ENCODE results near the gene DCT.
"Not testable (repeated sequence)": the region's sequence is repeated elsewhere in the genome, so short reads cannot be mapped to it uniquely, and the experiment has no call there.

Gene DCT

GRCh38 chr13:94479616-94480015, at the start of gene DCT:
Gene DCT, minus strand, starts transcription at chr13:94479682. Its CDS starts 427 bp downstream, at chr13:94479255.
- no peak for DNase-seq

- not testable (repeated sequence) for DNase-seq
Observed at GRCh38 chr13:94526956-94527355, 47.5 kb upstream of the DCT start.

- no peak for DNase-seq
Observed at GRCh38 chr13:94525781-94526180, 46.3 kb upstream of the DCT start.

- DNase-seq, result no peak
Observed at GRCh38 chr13:94524407-94524806, 44.9 kb upstream of the DCT start.

GRCh38 chr13:94520001-94520400, 40.5 kb upstream of the DCT start:
- no peak for DNase-seq

- no peak for DNase-seq
Observed at GRCh38 chr13:94516456-94516855, 37.0 kb upstream of the DCT start.

GRCh38 chr13:94515911-94516310, 36.4 kb upstream of the DCT start:
- DNase-seq, result no peak

- peak in 1 of 3 donors; percentile 23 for DNase-seq
Observed at GRCh38 chr13:94515374-94515773, 35.9 kb upstream of the DCT start.

- no peak for DNase-seq
Observed at GRCh38 chr13:94513026-94513425, 33.5 kb upstream of the DCT start.

GRCh38 chr13:94505730-94506129, 26.2 kb upstream of the DCT start:
- DNase-seq, result no peak

- DNase-seq, result no peak
Observed at GRCh38 chr13:94503851-94504250, 24.4 kb upstream of the DCT start.

- not testable (repeated sequence) for DNase-seq
Observed at GRCh38 chr13:94498831-94499230, 19.3 kb upstream of the DCT start.

- DNase-seq, result no peak
Observed at GRCh38 chr13:94495806-94496205, 16.3 kb upstream of the DCT start.

- DNase-seq, result no peak
Observed at GRCh38 chr13:94494026-94494425, 14.5 kb upstream of the DCT start.

GRCh38 chr13:94487043-94487442, 7.6 kb upstream of the DCT start:
- no peak for DNase-seq

- no peak for DNase-seq
Observed at GRCh38 chr13:94483970-94484369, 4.5 kb upstream of the DCT start.

- peak; percentile 22 to 44 (median 41) for DNase-seq
Observed at GRCh38 chr13:94481941-94482340, 2.5 kb upstream of the DCT start.

GRCh38 chr13:94480672-94481145, 1.2 kb upstream of the DCT start:
- peak; percentile 12 to 44 (median 27) for DNase-seq

- DNase-seq, result no peak
Observed at GRCh38 chr13:94478913-94479312, 569 bp downstream of the DCT start.

GRCh38 chr13:94470126-94470525, 9.4 kb downstream of the DCT start:
- DNase-seq, result no peak

GRCh38 chr13:94464771-94465170, 14.7 kb downstream of the DCT start:
- DNase-seq, result no peak

GRCh38 chr13:94462670-94463069, 16.8 kb downstream of the DCT start:
- DNase-seq, result no peak

- no peak for DNase-seq
Observed at GRCh38 chr13:94459116-94459515, 20.4 kb downstream of the DCT start.

GRCh38 chr13:94455414-94455813, 24.1 kb downstream of the DCT start:
- DNase-seq, result no peak

- peak; percentile 57 to 74 (median 63) for DNase-seq
Observed at GRCh38 chr13:94454906-94455305, 24.6 kb downstream of the DCT start.

- DNase-seq, result no peak
Observed at GRCh38 chr13:94454334-94454733, 25.1 kb downstream of the DCT start.

Data from suppressor macrophage treated with lipopolysaccharide for 1 hour (primary cell).